ENCODE results near the gene RPL7L1.
A peak's percentile ranks its signal among the peaks of the same experiment; 100 is the strongest.
"Not testable (repeated sequence)": the region's sequence is repeated elsewhere in the genome, so short reads cannot be mapped to it uniquely, and the experiment has no call there.

RPL7L1 gene

DNA sequence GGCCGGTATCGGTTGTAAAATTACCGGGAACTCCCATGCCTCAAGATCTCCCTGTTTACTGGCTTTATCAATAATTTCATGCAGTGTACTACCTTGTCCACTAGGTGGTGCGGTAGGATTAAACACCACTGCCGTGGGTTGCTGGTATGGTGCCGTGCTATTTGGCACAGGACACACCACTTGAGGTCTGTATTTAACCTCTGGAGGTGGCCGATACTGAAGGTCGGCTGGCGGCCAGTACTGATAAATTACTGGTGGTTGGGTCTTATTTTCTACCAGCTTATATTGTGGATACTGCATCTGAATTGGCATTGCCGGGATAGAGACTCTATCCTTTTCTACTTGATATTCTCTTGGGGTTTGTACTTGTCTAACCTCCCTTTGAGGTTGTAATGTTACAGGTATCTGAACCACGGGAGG lies 22.1 kb downstream of the RPL7L1 start:
- POLR2A ChIA-PET (ENCODE audit: low non-redundant PET), result no interaction called here
- H3K27ac ChIP-seq, result no peak overlapping the region
- CTCF ChIA-PET, result interaction anchor here (0.6 to 1.3 kb wide), 7 partner anchors 10 to 869 kb away, joined by 3 to 6 read pairs (median 4); partner anchors contain the start of genes PEX6 and PPP2R5D
- peak; percentile 89 for TF ChIP-seq CTCF (conservative IDR thresholded peaks at IDR 0.05; ENCODE audit: low read depth)
- DNase-seq (ENCODE audit: low spot score), result peak; percentile 62

GRCh38 chr6:42902429-42903263 lies 23.2 kb downstream of the RPL7L1 start:
- H3K27ac ChIP-seq; CTCF ChIA-PET; DNase-seq (ENCODE audit: low spot score); POLR2A ChIA-PET (ENCODE audit: low non-redundant PET): not testable (repeated sequence)

GRCh38 chr6:42904467-42904866 lies 25.1 kb downstream of the RPL7L1 start:
- no peak overlapping the region for H3K27ac ChIP-seq
- no peak for TF ChIP-seq CTCF (conservative IDR thresholded peaks at IDR 0.05; ENCODE audit: low read depth)
- CTCF ChIA-PET, result interaction anchor here (0.5 kb wide), 1 partner anchor 115 kb away, joined by 3 read pairs; no protein-coding TSS in a partner anchor
- POLR2A ChIA-PET (ENCODE audit: low non-redundant PET), result no interaction called here
- DNase-seq (ENCODE audit: low spot score), result no peak

DNA sequence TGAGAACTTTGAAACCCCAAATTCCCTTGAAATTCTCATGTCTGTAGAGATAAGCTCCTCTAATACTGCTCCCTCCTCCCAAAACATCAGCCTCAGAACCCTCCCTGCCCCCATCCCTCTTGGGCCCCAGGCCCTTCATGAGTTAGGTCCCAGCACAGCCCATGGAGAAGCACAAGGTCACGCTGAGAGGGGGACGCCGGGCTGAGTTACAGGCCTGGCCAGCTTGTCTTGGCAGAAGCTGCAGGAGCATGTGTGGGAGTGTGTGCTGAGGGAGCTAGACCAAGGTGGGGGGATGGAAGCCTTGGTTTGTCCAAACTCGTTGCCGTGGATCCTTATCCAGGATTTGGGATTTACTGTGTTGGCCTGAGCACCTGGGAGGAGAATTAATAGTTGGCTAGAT lies 27.9 kb downstream of the RPL7L1 start:
- no peak overlapping the region for H3K27ac ChIP-seq
- ChIA-PET POLR2A (ENCODE audit: low non-redundant PET) (no interaction called here), CTCF (interaction anchor here (0.6 kb wide), 1 partner anchor 206 kb away, joined by 3 read pairs; no protein-coding TSS in a partner anchor)
- no peak for DNase-seq (ENCODE audit: low spot score)
- no peak for TF ChIP-seq CTCF (conservative IDR thresholded peaks at IDR 0.05; ENCODE audit: low read depth)

DNA sequence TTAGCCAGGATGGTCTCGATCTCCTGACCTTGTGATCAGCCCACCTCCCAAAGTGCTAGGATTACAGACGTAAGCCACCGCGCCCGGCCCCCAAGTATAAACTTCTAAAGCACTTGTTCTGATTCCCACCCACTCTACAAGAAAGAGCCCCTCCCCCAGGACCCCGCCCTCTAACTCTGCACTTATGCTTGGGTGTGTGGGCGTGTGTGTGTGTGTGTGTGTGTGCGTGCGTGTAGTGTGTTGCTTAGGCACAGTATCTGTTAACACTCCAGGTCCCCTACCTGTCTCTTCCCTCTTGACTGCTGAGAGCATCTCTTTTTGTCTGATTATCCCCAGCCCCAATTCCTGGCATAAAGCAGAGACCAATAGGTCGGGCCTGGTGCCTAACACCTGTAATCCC lies 30.4 kb downstream of the RPL7L1 start:
- ChIA-PET POLR2A (ENCODE audit: low non-redundant PET) (no interaction called here), CTCF (no interaction called here)
- DNase-seq (ENCODE audit: low spot score), result no peak
- no peak for TF ChIP-seq CTCF (conservative IDR thresholded peaks at IDR 0.05; ENCODE audit: low read depth)
- no peak overlapping the region for H3K27ac ChIP-seq

- ChIA-PET POLR2A (ENCODE audit: low non-redundant PET) (no interaction called here), CTCF (interaction anchor here (0.7 to 0.9 kb wide), 2 partner anchors 11 to 12 kb away, joined by 3 to 5 read pairs; no protein-coding TSS in a partner anchor)
- TF ChIP-seq CTCF (conservative IDR thresholded peaks at IDR 0.05; ENCODE audit: low read depth), result no peak
- no peak for DNase-seq (ENCODE audit: low spot score)
- H3K27ac ChIP-seq, result no peak overlapping the region
These were observed 32.0 kb downstream of the RPL7L1 start for GRCh38 chr6:42911171-42912021.
